ENCODE data around the gene PRR20D. TPM values are rescaled to one million over a fixed set of nuclear protein-coding genes. Genes with fewer than 3 reads are reported as not detected.

The PRR20D gene
- total RNA-seq, 3 donors from 2014 or later, result not detected

DNA sequence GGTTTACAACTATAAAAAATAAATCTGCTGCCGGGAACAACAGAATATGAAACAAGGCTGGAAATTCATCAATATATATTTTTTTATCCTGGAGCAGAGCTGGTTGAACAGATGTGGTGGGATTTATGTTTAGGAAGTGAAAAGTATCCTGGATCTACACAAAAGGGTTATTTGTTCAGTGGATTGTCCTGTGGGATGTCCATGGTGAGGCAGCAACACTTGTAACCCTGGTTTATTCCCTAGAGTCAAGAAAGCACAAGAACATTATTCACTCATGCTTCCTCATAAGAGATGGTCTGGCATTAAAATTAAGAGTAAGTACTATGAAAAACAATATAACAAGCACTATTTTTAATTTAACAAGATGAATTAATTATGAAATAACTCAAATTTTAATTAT lies 52.6 kb downstream of the PRR20D start:
- intact Hi-C loops (cut with DNase I, micrococcal nuclease), result no loop called here
- DNase-seq, result no peak
- TF ChIP-seq, protein P1, sequence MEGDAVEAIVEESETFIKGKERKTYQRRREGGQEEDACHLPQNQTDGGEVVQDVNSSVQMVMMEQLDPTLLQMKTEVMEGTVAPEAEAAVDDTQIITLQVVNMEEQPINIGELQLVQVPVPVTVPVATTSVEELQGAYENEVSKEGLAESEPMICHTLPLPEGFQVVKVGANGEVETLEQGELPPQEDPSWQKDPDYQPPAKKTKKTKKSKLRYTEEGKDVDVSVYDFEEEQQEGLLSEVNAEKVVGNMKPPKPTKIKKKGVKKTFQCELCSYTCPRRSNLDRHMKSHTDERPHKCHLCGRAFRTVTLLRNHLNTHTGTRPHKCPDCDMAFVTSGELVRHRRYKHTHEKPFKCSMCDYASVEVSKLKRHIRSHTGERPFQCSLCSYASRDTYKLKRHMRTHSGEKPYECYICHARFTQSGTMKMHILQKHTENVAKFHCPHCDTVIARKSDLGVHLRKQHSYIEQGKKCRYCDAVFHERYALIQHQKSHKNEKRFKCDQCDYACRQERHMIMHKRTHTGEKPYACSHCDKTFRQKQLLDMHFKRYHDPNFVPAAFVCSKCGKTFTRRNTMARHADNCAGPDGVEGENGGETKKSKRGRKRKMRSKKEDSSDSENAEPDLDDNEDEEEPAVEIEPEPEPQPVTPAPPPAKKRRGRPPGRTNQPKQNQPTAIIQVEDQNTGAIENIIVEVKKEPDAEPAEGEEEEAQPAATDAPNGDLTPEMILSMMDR (IDR thresholded peaks at IDR 0.05), result no peak

More for the DNA sequence above, 52.6 kb downstream of the PRR20D start:
- H3K4me1 ChIP-seq (ENCODE audit: low read depth), result no peaks in the 10 kb centered on the region
- no peaks in the 10 kb centered on the region for H3K36me3 ChIP-seq (ENCODE audit: low read depth)
- H3K9me3 ChIP-seq, result no peaks in the 10 kb centered on the region
- ATAC-seq, result no peak
- H3K4me3 ChIP-seq, result no peak overlapping the region

Other genes with a start within 250 kb of the PRR20D start
- not detected for gene PRR20A, start 19.7 kb upstream of the PRR20D start, total RNA-seq
- not detected for gene PRR20B, start 13.1 kb upstream of the PRR20D start, total RNA-seq
- gene PRR20C, start 6.6 kb upstream of the PRR20D start, total RNA-seq, result not detected
- gene PRR20E, start 6.6 kb downstream of the PRR20D start, total RNA-seq, result not detected